ENCODE measurements around the gene UGT1A10. TPM values are rescaled to one million over a fixed set of nuclear protein-coding genes. Genes with fewer than 3 reads are reported as not detected.
"Not testable (repeated sequence)": the region's sequence is repeated elsewhere in the genome, so short reads cannot be mapped to it uniquely, and the experiment has no call there.

UGT1A10 gene
- total RNA-seq, 4 donors from 2014 or later = not detected

GRCh38 chr2:233700028-233700635 is 63.9 kb downstream of the UGT1A10 start:
- DNase-seq (ENCODE audit: low spot score in 2 of 2) = no peak
- H3K27me3 ChIP-seq = no peaks in the 10 kb centered on the region
- no peak overlapping the region for H3K4me3 ChIP-seq
- TF ChIP-seq EP300 (IDR thresholded peaks at IDR 0.05) = no peak
- TF ChIP-seq POLR2A (IDR thresholded peaks at IDR 0.05) = no peak
- no peak for TF ChIP-seq CTCF (IDR thresholded peaks at IDR 0.05)
- peaks cover 0 to 6% (median 0%) of the 10 kb centered on the region in 4 donors for H3K9me3 ChIP-seq
- H3K4me1 ChIP-seq = no peaks in the 10 kb centered on the region
- no peak overlapping the region for H3K27ac ChIP-seq
- H3K36me3 ChIP-seq = no peaks in the 10 kb centered on the region
- WGBS, 2 donors = 33 to 50% methylated on average over 1 of the region's 1 CpG

GRCh38 chr2:233700842-233701241 is 64.6 kb downstream of the UGT1A10 start:
- not testable (repeated sequence) for H3K4me1 ChIP-seq; H3K36me3 ChIP-seq; H3K27me3 ChIP-seq; H3K4me3 ChIP-seq; DNase-seq (ENCODE audit: low spot score in 2 of 2); H3K9me3 ChIP-seq; H3K27ac ChIP-seq
- WGBS, 2 donors = 94 to 96% methylated on average over 5 of the region's 5 CpGs

- Histone ChIP-seq H3K9me3 (peaks cover 0 to 6% (median 0%) of the 10 kb centered on the region in 4 donors), H3K27ac (no peak overlapping the region), H3K4me3 (no peak overlapping the region), H3K27me3 (no peaks in the 10 kb centered on the region), H3K4me1 (no peaks in the 10 kb centered on the region), H3K36me3 (no peaks in the 10 kb centered on the region)
- 68 to 76% methylated on average over 3 of the region's 3 CpGs for WGBS, 2 donors
- TF ChIP-seq POLR2A (IDR thresholded peaks at IDR 0.05) (no peak), EP300 (IDR thresholded peaks at IDR 0.05) (no peak), CTCF (IDR thresholded peaks at IDR 0.05) (no peak)
- DNase-seq (ENCODE audit: low spot score in 2 of 2) = no peak
Measured at GRCh38 chr2:233702238-233702637, 66.0 kb downstream of the UGT1A10 start.

GRCh38 chr2:233705911-233706506 is 69.8 kb downstream of the UGT1A10 start:
- Histone ChIP-seq H3K4me1 (no peaks in the 10 kb centered on the region), H3K27me3 (no peaks in the 10 kb centered on the region), H3K4me3 (no peak overlapping the region), H3K9me3 (peaks cover 0 to 6% (median 0%) of the 10 kb centered on the region in 4 donors), H3K36me3 (no peaks in the 10 kb centered on the region), H3K27ac (no peak overlapping the region)
- TF ChIP-seq CTCF (IDR thresholded peaks at IDR 0.05) = no peak
- TF ChIP-seq POLR2A (IDR thresholded peaks at IDR 0.05) = no peak
- no peak for TF ChIP-seq EP300 (IDR thresholded peaks at IDR 0.05)
- WGBS, 2 donors = 65 to 79% methylated on average over 4 of the region's 4 CpGs
- DNase-seq (ENCODE audit: low spot score in 2 of 2) = no peak

GRCh38 chr2:233706720-233707119 is 70.5 kb downstream of the UGT1A10 start:
- H3K27ac ChIP-seq = no peak overlapping the region
- no peak for DNase-seq (ENCODE audit: low spot score in 2 of 2)

More at GRCh38 chr2:233706720-233707119, 70.5 kb downstream of the UGT1A10 start:
- Histone ChIP-seq H3K4me1 (no peaks in the 10 kb centered on the region), H3K27me3 (no peaks in the 10 kb centered on the region), H3K9me3 (peaks cover 0 to 6% (median 0%) of the 10 kb centered on the region in 4 donors), H3K4me3 (no peak overlapping the region), H3K36me3 (no peaks in the 10 kb centered on the region)
- TF ChIP-seq POLR2A (IDR thresholded peaks at IDR 0.05) (no peak), CTCF (IDR thresholded peaks at IDR 0.05) (no peak), EP300 (IDR thresholded peaks at IDR 0.05) (no peak)
- 47 to 56% methylated on average over 1 of the region's 1 CpG for WGBS, 2 donors

Data from tibial nerve (tissue), 4 donors.